Parathyroid adenoma (tissue), 2 donors: ENCODE data around the gene SPEN.

Source experiments
- H2AFZ ChIP-seq: fragments of 300-600 bp; sonication (generic); one replicate; pipeline ENCODE4 v1.7.0; 2017; ENCODE audit warnings: antibody characterized with exemption, mild to moderate bottlenecking
- H3K27ac ChIP-seq: fragments of 300-600 bp; sonication (generic); one replicate; pipeline ENCODE4 v1.7.0; 2017
- H3K27me3 ChIP-seq: fragments of 300-600 bp; sonication (generic); one replicate; pipeline ENCODE4 v1.7.0; 2017; ENCODE audit warnings: low read length; ENCODE audit not compliant: control insufficient read depth, insufficient read depth
- H3K36me3 ChIP-seq: fragments of 300-600 bp; sonication (generic); one replicate; pipeline ENCODE4 v1.7.0; 2017; ENCODE audit warnings: low read length; ENCODE audit not compliant: control insufficient read depth, insufficient read depth
- H3K4me1 ChIP-seq: fragments of 300-600 bp; sonication (generic); one replicate; pipeline ENCODE4 v1.7.0; 2017; ENCODE audit warnings: control low read depth
- H3K4me2 ChIP-seq: fragments of 300-600 bp; sonication (generic); one replicate; pipeline ENCODE4 v1.7.0; 2017; ENCODE audit warnings: low read length
- H3K4me3 ChIP-seq: fragments of 300-600 bp; sonication (generic); one replicate; pipeline ENCODE4 v1.7.0; 2017; ENCODE audit warnings: low read depth, low read length
- H3K79me2 ChIP-seq: fragments of 300-600 bp; sonication (generic); one replicate; pipeline ENCODE4 v1.7.0; 2017; ENCODE audit warnings: control low read depth
- H3K9ac ChIP-seq: fragments of 300-600 bp; sonication (generic); one replicate; pipeline ENCODE4 v1.7.0; 2017; ENCODE audit warnings: mild to moderate bottlenecking
- H3K9me3 ChIP-seq: fragments of 300-600 bp; sonication (generic); one replicate; pipeline ENCODE4 v1.7.0; 2017; ENCODE audit warnings: low read length; ENCODE audit not compliant: control insufficient read depth
- TF ChIP-seq, protein P1 (sequence below): fragments of 300-600 bp; sonication (generic); IDR thresholded peaks from one replicate; pipeline ENCODE4 v1.7.0; 2017; ENCODE audit warnings: antibody characterized with exemption, mild to moderate bottlenecking
- donor health status: primary hyperparathyroidism.

SPEN gene

DNA sequence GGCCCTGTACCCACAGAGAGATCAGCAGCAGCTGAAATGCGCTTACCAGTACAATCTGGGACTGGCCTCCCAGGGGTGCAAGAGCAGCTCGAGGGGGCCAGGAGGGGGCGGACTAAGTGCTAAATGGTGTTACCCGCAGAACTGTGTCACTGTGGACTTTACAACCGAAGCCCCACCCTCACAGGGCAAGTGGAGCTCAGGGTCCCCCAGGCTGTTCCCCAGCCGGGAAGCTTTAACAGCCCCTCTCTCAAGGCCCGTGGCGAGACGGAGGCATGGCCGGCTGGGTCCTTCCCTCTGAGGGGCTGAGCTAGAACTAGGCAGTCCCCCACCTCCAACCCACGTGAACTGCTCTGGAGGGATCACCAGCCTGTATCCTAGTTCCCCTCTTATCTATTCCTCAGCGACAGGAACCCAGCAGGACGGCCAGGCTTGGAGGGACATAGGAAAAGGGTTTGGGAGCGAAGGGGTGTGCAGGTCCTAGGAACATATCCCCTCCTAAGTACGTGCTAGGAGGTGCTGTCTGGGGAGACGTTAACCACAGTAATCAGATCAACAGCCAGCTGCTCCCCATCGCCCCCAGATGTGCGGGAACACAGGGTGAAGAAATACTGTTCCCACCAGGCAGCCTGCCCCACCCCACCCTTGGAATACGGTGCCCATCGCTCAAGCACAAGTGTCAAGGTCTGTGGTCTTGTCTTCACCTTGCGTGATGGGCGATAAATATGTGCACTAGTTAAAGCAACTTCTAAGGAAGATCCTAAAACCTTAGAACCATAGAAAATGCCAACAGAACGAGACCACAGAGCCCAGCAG lies 104.0 kb downstream of the SPEN start:
- peaks cover 8% of the 10 kb centered on the region for H3K4me1 ChIP-seq

GRCh38 chr1:15952317-15953258 lies 105.1 kb downstream of the SPEN start:
- Histone ChIP-seq H3K4me3 (no peak overlapping the region), H3K36me3 (no peaks in the 10 kb centered on the region), H3K79me2 (peaks cover 12% of the 10 kb centered on the region), H3K27me3 (no peaks in the 10 kb centered on the region), H3K4me1 (peaks cover 9% of the 10 kb centered on the region), H3K9ac (no peak overlapping the region), H3K27ac (peak overlapping the region; percentile 41), H3K4me2 (no peak overlapping the region), H2AFZ (no peak overlapping the region), H3K9me3 (no peaks in the 10 kb centered on the region)
- TF ChIP-seq, protein P1, sequence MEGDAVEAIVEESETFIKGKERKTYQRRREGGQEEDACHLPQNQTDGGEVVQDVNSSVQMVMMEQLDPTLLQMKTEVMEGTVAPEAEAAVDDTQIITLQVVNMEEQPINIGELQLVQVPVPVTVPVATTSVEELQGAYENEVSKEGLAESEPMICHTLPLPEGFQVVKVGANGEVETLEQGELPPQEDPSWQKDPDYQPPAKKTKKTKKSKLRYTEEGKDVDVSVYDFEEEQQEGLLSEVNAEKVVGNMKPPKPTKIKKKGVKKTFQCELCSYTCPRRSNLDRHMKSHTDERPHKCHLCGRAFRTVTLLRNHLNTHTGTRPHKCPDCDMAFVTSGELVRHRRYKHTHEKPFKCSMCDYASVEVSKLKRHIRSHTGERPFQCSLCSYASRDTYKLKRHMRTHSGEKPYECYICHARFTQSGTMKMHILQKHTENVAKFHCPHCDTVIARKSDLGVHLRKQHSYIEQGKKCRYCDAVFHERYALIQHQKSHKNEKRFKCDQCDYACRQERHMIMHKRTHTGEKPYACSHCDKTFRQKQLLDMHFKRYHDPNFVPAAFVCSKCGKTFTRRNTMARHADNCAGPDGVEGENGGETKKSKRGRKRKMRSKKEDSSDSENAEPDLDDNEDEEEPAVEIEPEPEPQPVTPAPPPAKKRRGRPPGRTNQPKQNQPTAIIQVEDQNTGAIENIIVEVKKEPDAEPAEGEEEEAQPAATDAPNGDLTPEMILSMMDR, result no peak

More for the DNA sequence above, 104.0 kb downstream of the SPEN start:
- no peak overlapping the region for H2AFZ ChIP-seq
- no peaks in the 10 kb centered on the region for H3K9me3 ChIP-seq
- H3K27me3 ChIP-seq, result no peaks in the 10 kb centered on the region
- no peak overlapping the region for H3K4me2 ChIP-seq
- H3K27ac ChIP-seq, result no peak overlapping the region
- peaks cover 12% of the 10 kb centered on the region for H3K79me2 ChIP-seq
- H3K9ac ChIP-seq, result no peak overlapping the region
- TF ChIP-seq, protein P1, result no peak
- no peak overlapping the region for H3K4me3 ChIP-seq
- no peaks in the 10 kb centered on the region for H3K36me3 ChIP-seq

DNA sequence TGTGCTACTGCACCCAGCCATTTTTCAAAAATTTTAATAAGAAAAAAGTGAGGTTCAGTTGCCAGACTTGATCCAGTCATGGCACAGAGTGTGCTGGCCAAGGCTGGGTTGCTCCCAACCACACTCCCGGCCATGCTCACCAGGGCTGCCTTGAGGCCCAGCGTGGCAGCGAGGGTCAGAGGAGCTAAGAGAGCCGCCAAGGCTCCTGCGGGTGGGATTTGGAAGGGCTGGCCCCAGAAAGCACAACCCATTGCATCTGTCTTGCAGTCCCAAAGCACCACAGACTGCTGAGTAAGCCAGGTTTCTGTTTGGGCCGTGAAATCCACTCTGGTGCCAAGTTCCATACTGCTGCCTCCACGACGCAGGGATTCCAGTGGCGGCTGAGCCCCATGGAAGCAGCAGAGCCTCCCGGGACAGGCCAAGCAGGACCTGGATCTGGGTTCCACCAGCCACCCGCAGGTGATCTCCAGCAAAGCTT lies 105.8 kb downstream of the SPEN start:
- Histone ChIP-seq H3K36me3 (no peaks in the 10 kb centered on the region), H3K27ac (peak overlapping the region; percentile 41), H3K4me1 (peaks cover 14% of the 10 kb centered on the region), H2AFZ (no peak overlapping the region), H3K4me2 (peak overlapping the region; percentile 50), H3K4me3 (no peak overlapping the region), H3K9me3 (no peaks in the 10 kb centered on the region), H3K27me3 (no peaks in the 10 kb centered on the region), H3K79me2 (peaks cover 12% of the 10 kb centered on the region), H3K9ac (no peak overlapping the region)
- TF ChIP-seq, protein P1, result no peak

GRCh38 chr1:15953791-15954241 lies 106.3 kb downstream of the SPEN start:
- no peaks in the 10 kb centered on the region for H3K9me3 ChIP-seq
- no peaks in the 10 kb centered on the region for H3K27me3 ChIP-seq
- no peak overlapping the region for H2AFZ ChIP-seq
- H3K79me2 ChIP-seq, result peaks cover 12% of the 10 kb centered on the region
- H3K4me3 ChIP-seq, result no peak overlapping the region
- H3K9ac ChIP-seq, result no peak overlapping the region
- no peaks in the 10 kb centered on the region for H3K36me3 ChIP-seq
- peak overlapping the region; percentile 41 for H3K27ac ChIP-seq
- TF ChIP-seq, protein P1, result no peak
- H3K4me2 ChIP-seq, result peak overlapping the region; percentile 50
- H3K4me1 ChIP-seq, result peaks cover 17% of the 10 kb centered on the region
